Mesenchymal stem cell (in vitro differentiated cells and primary cell): ENCODE measurements around the gene YWHAE.
"Not testable (repeated sequence)": the region's sequence is repeated elsewhere in the genome, so short reads cannot be mapped to it uniquely, and the experiment has no call there.

ENCODE experiments used
- DNase-seq: peaks from one replicate; pipeline ENCODE4 v3.0.0-alpha.2; 2013
- H2AFZ ChIP-seq: one replicate; pipeline ENCODE4 v1.6.1; 2013; ENCODE audit warnings: low read depth, mild to moderate bottlenecking, control low read depth, inconsistent platforms, low read length, moderate library complexity
- H2AK5ac ChIP-seq: 2 replicates; pipeline ENCODE4 v1.6.1; 2013; ENCODE audit warnings: low read length, moderate library complexity, mild to moderate bottlenecking, inconsistent platforms; ENCODE audit not compliant: severe bottlenecking
- H2BK120ac ChIP-seq: one replicate; pipeline ENCODE4 v1.6.1; 2013; ENCODE audit warnings: low read depth, mild to moderate bottlenecking, inconsistent platforms, low read length, moderate library complexity
- H2BK12ac ChIP-seq, 2 experiments: one replicate each; pipeline ENCODE4 v1.6.1; 2013; ENCODE audit warnings: inconsistent platforms in 2 of 2, low read length in 2 of 2, mild to moderate bottlenecking in 2 of 2, moderate library complexity in 2 of 2, control low read depth in 1 of 2
- H2BK15ac ChIP-seq: one replicate; pipeline ENCODE4 v1.6.1; 2013; ENCODE audit warnings: mild to moderate bottlenecking, low read depth, inconsistent platforms; ENCODE audit not compliant: poor library complexity, severe bottlenecking
- H2BK5ac ChIP-seq: 2 replicates; pipeline ENCODE4 v1.6.1; 2013; ENCODE audit warnings: low read depth, mild to moderate bottlenecking, low read length, control low read depth, inconsistent platforms; ENCODE audit not compliant: poor library complexity, severe bottlenecking
- H3K14ac ChIP-seq, 2 experiments: one replicate each; pipeline ENCODE4 v1.6.1; 2013; ENCODE audit warnings: inconsistent platforms in 2 of 2, low read length in 2 of 2, control low read depth in 1 of 2, mild to moderate bottlenecking in 1 of 2, moderate library complexity in 1 of 2
- H3K18ac ChIP-seq, 2 experiments: one replicate each; pipeline ENCODE4 v1.6.1; 2013; ENCODE audit warnings: inconsistent platforms in 2 of 2, low read length in 2 of 2, control low read depth in 1 of 2, low read depth in 1 of 2, mild to moderate bottlenecking in 1 of 2
- H3K23ac ChIP-seq, 2 experiments: one replicate each; pipeline ENCODE4 v1.6.1; 2013; ENCODE audit warnings: inconsistent platforms in 2 of 2, low read length in 2 of 2, mild to moderate bottlenecking in 2 of 2, moderate library complexity in 2 of 2, control low read depth in 1 of 2
- H3K27ac ChIP-seq: 2 replicates; pipeline ENCODE4 v1.5.1; 2013; ENCODE audit warnings: mild to moderate bottlenecking, moderate library complexity, low read length, control low read depth, inconsistent platforms; ENCODE audit not compliant: poor library complexity, severe bottlenecking
- H3K27me3 ChIP-seq, 2 experiments: 2 replicates each; pipeline versions ENCODE4 v1.6.1 to v1.7.0; 2013; ENCODE audit warnings: low read length in 2 of 2, mild to moderate bottlenecking in 2 of 2, moderate library complexity in 2 of 2, control low read depth in 1 of 2, inconsistent platforms in 1 of 2; ENCODE audit not compliant: control insufficient read depth in 1 of 2, insufficient read depth in 1 of 2
- H3K36me3 ChIP-seq, 2 experiments: 2 replicates each; pipeline versions ENCODE4 v1.6.1 to v1.7.0; 2013; ENCODE audit warnings: low read length in 2 of 2, control low read depth in 1 of 2, inconsistent platforms in 1 of 2, low read depth in 1 of 2, mild to moderate bottlenecking in 1 of 2; ENCODE audit not compliant: insufficient read depth in 2 of 2, control insufficient read depth in 1 of 2
- H3K4ac ChIP-seq, 2 experiments: one replicate each; pipeline ENCODE4 v1.6.1; 2013; ENCODE audit warnings: inconsistent platforms in 2 of 2, low read length in 2 of 2, mild to moderate bottlenecking in 2 of 2, moderate library complexity in 2 of 2, control low read depth in 1 of 2, low read depth in 1 of 2
- H3K4me1 ChIP-seq: 2 replicates; pipeline ENCODE4 v1.6.1; 2013; ENCODE audit warnings: low read depth, low read length, control low read depth; ENCODE audit not compliant: control insufficient read depth, insufficient read depth
- H3K4me2 ChIP-seq: 2 replicates; pipeline ENCODE4 v1.6.1; 2013; ENCODE audit warnings: low read length, mild to moderate bottlenecking, inconsistent platforms; ENCODE audit not compliant: poor library complexity, severe bottlenecking
- H3K4me3 ChIP-seq, 2 experiments: 2 replicates each; pipeline versions ENCODE4 v1.5.1 to v1.7.0; 2013; ENCODE audit warnings: low read length in 2 of 2, mild to moderate bottlenecking in 2 of 2, control low read depth in 1 of 2, low read depth in 1 of 2; ENCODE audit not compliant: insufficient read depth in 1 of 2
- H3K79me1 ChIP-seq: replicated peaks from 2 replicates; pipeline ENCODE4 v1.6.1; 2013; ENCODE audit warnings: mild to moderate bottlenecking, control low read depth, low read length, inconsistent platforms; ENCODE audit not compliant: poor library complexity, severe bottlenecking
- H3K9ac ChIP-seq: 2 replicates; pipeline ENCODE4 v1.7.0; 2013; ENCODE audit warnings: mild to moderate bottlenecking, low read length, moderate library complexity
- H3K9me3 ChIP-seq: 2 replicates; pipeline ENCODE4 v1.7.0; 2013; ENCODE audit warnings: mild to moderate bottlenecking, low read length; ENCODE audit not compliant: control insufficient read depth
- H4K8ac ChIP-seq: one replicate; pipeline ENCODE4 v1.6.1; 2013; ENCODE audit warnings: inconsistent platforms, mild to moderate bottlenecking, low read length, moderate library complexity
- H4K91ac ChIP-seq: one replicate; pipeline ENCODE4 v1.6.1; 2013; ENCODE audit warnings: mild to moderate bottlenecking, low read length, inconsistent platforms
- WGBS: methylation state at CpG from one replicate; pipeline ENCODE4 v1.1.7; 2013; ENCODE audit warnings: mixed read lengths; 5-methylcytosine and 5-hydroxymethylcytosine counted together

Gene YWHAE

GRCh38 chr17:1398931-1399678 lies 917 bp downstream of the YWHAE start:
- no peak overlapping the region for H3K23ac ChIP-seq
- H3K27ac ChIP-seq, result peak overlapping the region; percentile 96
- WGBS, result under 1% methylated on average over 37 of the region's 41 CpGs
- H4K8ac ChIP-seq, result peak overlapping the region; percentile 82
- H4K91ac ChIP-seq, result peak overlapping the region; percentile 84
- no peak overlapping the region for H2AFZ ChIP-seq
- H3K9ac ChIP-seq, result peak overlapping the region; percentile 94
- peak overlapping the region; percentile 87 for H3K4me2 ChIP-seq
- peak overlapping the region in 1 of 2 experiments; percentile 56 for H3K14ac ChIP-seq
- H2BK5ac ChIP-seq, result peak overlapping the region; percentile 39
- H2AK5ac ChIP-seq, result peak overlapping the region; percentile 95
- peaks cover 2% of the 10 kb centered on the region for H3K79me1 ChIP-seq
- peak overlapping the region; percentile 45 to 99 for H3K4ac ChIP-seq
- peak; percentile 65 for DNase-seq
- peaks cover 9% of the 10 kb centered on the region for H3K4me1 ChIP-seq
- H3K9me3 ChIP-seq, result no peaks in the 10 kb centered on the region
- peak overlapping the region; percentile 90 to 100 for H3K18ac ChIP-seq
- no peaks in the 10 kb centered on the region for H3K27me3 ChIP-seq
- peak overlapping the region; percentile 85 to 98 for H3K4me3 ChIP-seq
- peak overlapping the region; percentile 94 for H2BK15ac ChIP-seq
- H2BK120ac ChIP-seq, result peak overlapping the region; percentile 97
- H3K36me3 ChIP-seq, result peaks cover 6 to 10% of the 10 kb centered on the region in 2 experiments
- no peak overlapping the region for H2BK12ac ChIP-seq

DNA sequence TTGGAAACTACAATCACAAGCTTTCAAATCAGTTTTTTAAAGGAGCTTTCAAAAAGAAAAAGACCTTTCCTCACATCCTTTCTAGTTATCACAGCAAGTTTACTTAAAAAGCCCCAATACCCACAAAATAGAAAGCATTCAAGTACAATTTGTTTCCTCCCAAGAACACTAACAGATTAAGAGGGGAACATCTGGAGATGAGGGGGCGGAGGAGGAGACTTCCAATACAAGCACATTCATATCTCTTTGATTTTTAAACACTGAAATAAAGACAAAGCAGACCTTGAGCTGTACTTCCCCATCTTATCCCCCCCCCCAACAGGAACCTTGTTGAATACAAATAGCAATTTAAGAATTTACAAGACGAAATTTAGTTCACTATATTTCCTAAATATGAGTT lies 2.0 kb downstream of the YWHAE start:
- Histone ChIP-seq H3K9me3 (no peaks in the 10 kb centered on the region), H3K36me3 (peaks cover 6 to 10% of the 10 kb centered on the region in 2 experiments), H2BK12ac (no peak overlapping the region), H3K18ac (no peak overlapping the region), H2BK5ac (no peak overlapping the region), H4K91ac (no peak overlapping the region), H2AFZ (no peak overlapping the region), H3K14ac (no peak overlapping the region), H2BK120ac (no peak overlapping the region), H3K9ac (peak overlapping the region; percentile 94), H3K4me3 (peak overlapping the region in 1 of 2 experiments; percentile 85), H3K27me3 (no peaks in the 10 kb centered on the region), H3K79me1 (peaks cover 2% of the 10 kb centered on the region), H4K8ac (no peak overlapping the region), H2AK5ac (no peak overlapping the region), H2BK15ac (no peak overlapping the region), H3K4ac (no peak overlapping the region), H3K27ac (no peak overlapping the region), H3K4me2 (peak overlapping the region; percentile 72), H3K4me1 (peaks cover 12% of the 10 kb centered on the region), H3K23ac (no peak overlapping the region)
- DNase-seq, result no peak
- no CpG with 5 or more reads among the region's 2 CpGs for WGBS

GRCh38 chr17:1395876-1396665 lies 4.0 kb downstream of the YWHAE start:
- H2BK15ac ChIP-seq, DNase-seq, H3K79me1 ChIP-seq, H3K9me3 ChIP-seq, H3K27ac ChIP-seq, H3K4me2 ChIP-seq, H2AK5ac ChIP-seq, H3K4ac ChIP-seq, H3K18ac ChIP-seq, H2BK5ac ChIP-seq, H2BK120ac ChIP-seq, H2AFZ ChIP-seq, H3K23ac ChIP-seq, H3K4me3 ChIP-seq, H4K91ac ChIP-seq, H3K14ac ChIP-seq, H3K27me3 ChIP-seq, H4K8ac ChIP-seq, H3K9ac ChIP-seq, H2BK12ac ChIP-seq: not testable (repeated sequence)
- peaks cover 20% of the 10 kb centered on the region for H3K4me1 ChIP-seq
- WGBS, result 96% methylated on average over 26 of the region's 26 CpGs
- H3K36me3 ChIP-seq, result peaks cover 6 to 10% of the 10 kb centered on the region in 2 experiments

- Histone ChIP-seq H2AFZ (no peak overlapping the region), H3K9ac (no peak overlapping the region), H3K4me3 (no peak overlapping the region), H3K4ac (no peak overlapping the region), H3K14ac (no peak overlapping the region), H3K27ac (peak overlapping the region; percentile 14), H3K9me3 (no peaks in the 10 kb centered on the region), H2BK12ac (no peak overlapping the region), H2BK5ac (peak overlapping the region; percentile 8), H3K23ac (no peak overlapping the region), H3K4me1 (peaks cover 25% of the 10 kb centered on the region), H4K8ac (no peak overlapping the region), H3K4me2 (no peak overlapping the region), H2AK5ac (no peak overlapping the region), H4K91ac (no peak overlapping the region), H3K27me3 (no peaks in the 10 kb centered on the region), H3K36me3 (peaks cover 6 to 11% of the 10 kb centered on the region in 2 experiments), H2BK15ac (no peak overlapping the region), H2BK120ac (no peak overlapping the region), H3K79me1 (no peaks in the 10 kb centered on the region), H3K18ac (no peak overlapping the region)
- 95% methylated on average over 9 of the region's 9 CpGs for WGBS
- DNase-seq, result no peak
These were observed 8.4 kb downstream of the YWHAE start for GRCh38 chr17:1391577-1391976.
